Measurements from ENCODE around the gene UBR3.

GRCh38 chr2:170086117-170086688 lies 258.9 kb downstream of the UBR3 start:
- TF ChIP-seq CTCF (IDR thresholded peaks at IDR 0.05) (no peak), POLR2A (IDR thresholded peaks at IDR 0.05) (no peak)

Data from right lobe of liver (tissue), 4 donors.